H1 (cell line): ENCODE data around the gene DTD1. TPM values are rescaled to one million over a fixed set of nuclear protein-coding genes. Genes with fewer than 3 reads are reported as not detected.

Experiments used
- CTCF ChIA-PET: fragments of 300-600 bp; sonication (Branson Sonifier 250); formaldehyde crosslinking; loops from one replicate; lab custom pipeline; 2021; ENCODE audit not compliant: partially characterized antibody; lab: Charles Lee
- POLR2A ChIA-PET: fragments of 300-600 bp; sonication (Branson Sonifier 250); formaldehyde crosslinking; loops from one replicate; lab custom pipeline; 2021; ENCODE audit warnings: inconsistent platforms; ENCODE audit not compliant: partially characterized antibody; lab: Charles Lee
- DNase-seq, 2 experiments: peaks; one replicate each; pipeline versions ENCODE4 v3.0.0 to v3.0.0-alpha.2; 2010 to 2022; ENCODE audit warnings: low spot score in 2 of 2, low read depth in 1 of 2, mixed read lengths in 1 of 2
- FAIRE-seq: peaks from 2 replicates; lab custom pipeline; 2011; peaks lifted over from hg19 to GRCh38; lab: Jason Lieb, UNC
- H2AFZ ChIP-seq: 2 replicates; pipeline ENCODE4 v1.8.1; 2012; ENCODE audit warnings: low read length, inconsistent platforms
- H2AK5ac ChIP-seq: 2 replicates; pipeline ENCODE4 v1.6.1; 2013; ENCODE audit warnings: low read depth, low read length
- H2BK120ac ChIP-seq: replicated peaks from 2 replicates; pipeline ENCODE3; 2013; ENCODE audit warnings: low read depth, low read length, inconsistent platforms
- H2BK12ac ChIP-seq: 2 replicates; pipeline ENCODE4 v1.6.1; 2013; ENCODE audit warnings: low read depth, low read length
- H2BK15ac ChIP-seq: 2 replicates; pipeline ENCODE4 v1.6.1; 2013; ENCODE audit warnings: low read length
- H2BK20ac ChIP-seq: 2 replicates; pipeline ENCODE4 v1.6.1; 2013; ENCODE audit warnings: low read length
- H2BK5ac ChIP-seq: 2 replicates; pipeline ENCODE4 v1.6.1; 2013; ENCODE audit warnings: low read depth, low read length
- H3K14ac ChIP-seq: 2 replicates; pipeline ENCODE4 v1.6.1; 2013; ENCODE audit warnings: inconsistent platforms; ENCODE audit not compliant: insufficient read length
- H3K18ac ChIP-seq: 2 replicates; pipeline ENCODE4 v1.6.1; 2013; ENCODE audit warnings: low read length; ENCODE audit errors: extremely low read depth
- H3K23ac ChIP-seq: 2 replicates; pipeline ENCODE4 v1.6.1; 2013; ENCODE audit warnings: inconsistent platforms; ENCODE audit not compliant: insufficient read length
- H3K23me2 ChIP-seq: 2 replicates; pipeline ENCODE4 v1.6.1; 2013; ENCODE audit warnings: low read depth, low read length
- H3K27ac ChIP-seq: 2 replicates; pipeline ENCODE4 v1.6.1; 2011; ENCODE audit warnings: low read depth, low read length, inconsistent platforms
- H3K27me3 ChIP-seq, 4 experiments: replicated peaks in 1 of 4; 1 replicate in 1 of 4; 2 replicates in 3 of 4; pipeline versions ENCODE4 v1.6.1 to v1.8.1; 2011 to 2013; ENCODE audit warnings: low read length in 3 of 4, mild to moderate bottlenecking in 3 of 4, inconsistent platforms in 2 of 4, mixed read lengths in 2 of 4, moderate library complexity in 1 of 4; ENCODE audit not compliant: control insufficient read depth in 3 of 4, insufficient read depth in 3 of 4; ENCODE audit errors: extremely low read depth in 1 of 4
- H3K36me3 ChIP-seq, 4 experiments: 2 replicates each; pipeline versions ENCODE4 v1.6.1 to v1.8.1; 2011 to 2013; ENCODE audit warnings: mild to moderate bottlenecking in 4 of 4, low read length in 3 of 4, moderate library complexity in 2 of 4, control low read depth in 1 of 4, inconsistent platforms in 1 of 4; ENCODE audit not compliant: insufficient read depth in 4 of 4, control insufficient read depth in 2 of 4
- H3K4ac ChIP-seq: replicated peaks from 2 replicates; pipeline ENCODE3; 2013; ENCODE audit warnings: low read length, low read depth, mixed read lengths, inconsistent platforms; ENCODE audit not compliant: insufficient read length
- H3K4me1 ChIP-seq, 4 experiments: replicated peaks in 1 of 4; 1 replicate in 1 of 4; 2 replicates in 3 of 4; pipeline versions ENCODE4 v1.6.1 to v1.8.1; 2011 to 2013; ENCODE audit warnings: low read length in 3 of 4, inconsistent platforms in 2 of 4, mixed read lengths in 1 of 4; ENCODE audit not compliant: insufficient read depth in 4 of 4, control insufficient read depth in 3 of 4
- H3K4me2 ChIP-seq, 2 experiments: 2 replicates each; pipeline versions ENCODE4 v1.6.1 to v1.8.1; 2011 to 2013; ENCODE audit warnings: low read depth in 2 of 2, low read length in 2 of 2, control low read depth in 1 of 2, inconsistent platforms in 1 of 2, mild to moderate bottlenecking in 1 of 2; ENCODE audit not compliant: insufficient read depth in 1 of 2
- H3K4me3 ChIP-seq, 4 experiments: fragments of 200-600, 300-600 bp in 1 of 4; sonication (generic), shearing (Covaris generic), sonication (Bioruptor Twin) in 1 of 4; 2 replicates each; pipeline versions ENCODE4 v1.5.1 to v1.8.1; 2011 to 2016; ENCODE audit warnings: low read length in 4 of 4, low read depth in 3 of 4, control low read depth in 2 of 4, inconsistent platforms in 2 of 4, mild to moderate bottlenecking in 2 of 4, mixed read lengths in 1 of 4, moderate library complexity in 1 of 4; ENCODE audit not compliant: insufficient read depth in 2 of 4; ENCODE audit errors: extremely low read depth in 1 of 4
- H3K56ac ChIP-seq: replicated peaks from 2 replicates; pipeline ENCODE3; 2013; ENCODE audit warnings: low read depth, mild to moderate bottlenecking, mixed read lengths, low read length, inconsistent platforms; ENCODE audit not compliant: insufficient read length
- H3K79me1 ChIP-seq: 2 replicates; pipeline ENCODE4 v1.6.1; 2013; ENCODE audit warnings: low read depth, low read length, control low read depth
- H3K79me2 ChIP-seq, 2 experiments: 2 replicates each; pipeline versions ENCODE4 v1.6.1 to v1.8.1; 2012 to 2013; ENCODE audit warnings: low read length in 2 of 2, mild to moderate bottlenecking in 2 of 2, inconsistent platforms in 1 of 2; ENCODE audit not compliant: insufficient read depth in 2 of 2, control insufficient read depth in 1 of 2
- H3K9ac ChIP-seq, 4 experiments: replicated peaks in 1 of 4; 1 replicate in 1 of 4; 2 replicates in 3 of 4; pipeline versions ENCODE4 v1.6.1 to v1.8.1; 2011 to 2013; ENCODE audit warnings: low read depth in 3 of 4, low read length in 3 of 4, control low read depth in 2 of 4, mild to moderate bottlenecking in 2 of 4, moderate library complexity in 2 of 4, inconsistent platforms in 1 of 4; ENCODE audit errors: extremely low read depth in 1 of 4
- H3K9me3 ChIP-seq, 2 experiments: 2 replicates each; pipeline versions ENCODE4 v1.6.1 to v1.8.1; 2012 to 2013; ENCODE audit warnings: mild to moderate bottlenecking in 2 of 2, moderate library complexity in 2 of 2, control low read depth in 1 of 2, inconsistent platforms in 1 of 2, low read depth in 1 of 2, low read length in 1 of 2, mixed read lengths in 1 of 2; ENCODE audit not compliant: insufficient read depth in 2 of 2
- H4K20me1 ChIP-seq, 2 experiments: replicated peaks in 1 of 2; 2 replicates each; pipeline versions ENCODE3 to v1.8.1; 2011 to 2013; ENCODE audit warnings: inconsistent platforms in 2 of 2, low read length in 2 of 2, mild to moderate bottlenecking in 1 of 2; ENCODE audit not compliant: insufficient read depth in 2 of 2, control insufficient read depth in 1 of 2
- H4K5ac ChIP-seq: 2 replicates; pipeline ENCODE4 v1.6.1; 2013; ENCODE audit warnings: low read length, low read depth, mixed read lengths, inconsistent platforms; ENCODE audit not compliant: insufficient read length
- H4K8ac ChIP-seq: 2 replicates; pipeline ENCODE4 v1.8.0; 2013; ENCODE audit warnings: mild to moderate bottlenecking, moderate library complexity, low read length, inconsistent platforms; ENCODE audit not compliant: insufficient read depth; ENCODE audit errors: extremely low read depth
- H4K91ac ChIP-seq: replicated peaks from 2 replicates; pipeline ENCODE3; 2013; ENCODE audit warnings: low read length, mixed read lengths, inconsistent platforms; ENCODE audit not compliant: insufficient read length
- CHD1 ChIP-seq: IDR thresholded peaks from 2 replicates; pipeline ENCODE4 v1.6.1; 2012; ENCODE audit warnings: low read depth, low read length, improper control_type of control experiment
- SAP30 ChIP-seq: fragments of 300-600 bp; sonication (generic); IDR thresholded peaks from 2 replicates; pipeline ENCODE4 v1.7.1; 2012; ENCODE audit warnings: low read length, moderate library complexity, mild to moderate bottlenecking, inconsistent platforms; ENCODE audit not compliant: insufficient read depth, insufficient replicate concordance
- WGBS, 2 experiments: shearing (Covaris generic) in 1 of 2; methylation state at CpG; one replicate each; pipeline versions ENCODE4 v1.1.6 to v1.1.7; 2013 to 2015; ENCODE audit warnings: low lambda C conversion rate in 2 of 2, mixed read lengths in 2 of 2, inconsistent platforms in 1 of 2, low coverage in 1 of 2, missing lambda C conversion rate in 1 of 2; ENCODE audit not compliant: insufficient replicate concordance in 2 of 2, insufficient coverage in 1 of 2, insufficient read length in 1 of 2; ENCODE audit errors: extremely low coverage in 1 of 2, missing lambda C conversion rate in 1 of 2; 5-methylcytosine and 5-hydroxymethylcytosine counted together
- polyA plus RNA-seq, 7 experiments: library from polyadenylated mRNA; depleted of rRNA in 3 of 7; stranded (reverse) in 5 of 7; unstranded in 2 of 7; fragments of >200 nt in 5 of 7; fragments of 200-250 nt in 2 of 7; gene quantifications; 1 replicate in 5 of 7; 2 replicates in 1 of 7; 4 replicates in 1 of 7; pipeline versions ENCODE4 v1.2.1 to v1.2.3, GENCODE V29; 2011 to 2013; ENCODE audit warnings: missing spikeins in 2 of 7, mixed read lengths in 2 of 7
- total RNA-seq: library from RNA; stranded (reverse); fragmentation: NEBNext Ultra II Directional; extraction: Animal tissue kit (Norgen Biotek cat#: 25700); gene quantifications from 2 replicates; pipeline ENCODE4 v1.2.1, GENCODE V29; 2021

DTD1 gene
- total and polyA plus RNA-seq, 2 of the 8 experiments (the other 6 are each of a cell fraction or from before 2014, with no cell fraction given), result 49.7 to 66.6 TPM

DNA sequence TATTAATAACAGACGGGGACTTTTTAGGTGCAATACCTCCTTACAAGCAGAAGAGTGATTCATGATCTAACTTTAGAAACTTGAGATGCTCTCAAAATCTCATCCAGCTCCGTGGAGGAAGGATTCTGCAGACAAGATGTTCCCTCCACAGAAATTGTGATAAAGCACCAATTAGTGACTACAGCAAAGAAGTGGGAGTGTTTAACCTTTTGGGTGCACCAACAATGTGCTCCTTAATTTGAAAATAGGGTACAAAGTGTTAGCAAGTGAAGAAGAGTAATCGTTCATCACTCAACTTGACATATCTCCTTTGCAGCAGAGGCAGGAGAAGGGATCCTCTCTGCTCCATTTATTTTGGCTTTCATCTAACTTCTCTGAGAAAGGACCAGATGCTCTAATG lies 202.9 kb downstream of the DTD1 start:
- Histone ChIP-seq H3K27ac (no peak overlapping the region), H3K23ac (no peak overlapping the region), H2BK12ac (no peak overlapping the region), H4K91ac (no peak overlapping the region), H3K4ac (no peak overlapping the region), H3K4me1 (no peaks in the 10 kb centered on the region), H3K9me3 (no peaks in the 10 kb centered on the region; a peak in 1 of 4 replicates), H2BK120ac (no peak overlapping the region), H3K56ac (no peak overlapping the region), H2BK20ac (no peak overlapping the region), H3K9ac (no peak overlapping the region), H3K36me3 (no peaks in the 10 kb centered on the region), H3K27me3 (peaks cover 0 to 15% (median 3%) of the 10 kb centered on the region in 4 experiments; a peak in 4 of 7 replicates), H2BK5ac (no peak overlapping the region), H3K4me2 (no peak overlapping the region), H4K20me1 (no peaks in the 10 kb centered on the region), H3K79me1 (no peaks in the 10 kb centered on the region), H3K18ac (no peak overlapping the region), H4K8ac (no peak overlapping the region), H4K5ac (no peak overlapping the region), H3K23me2 (no peaks in the 10 kb centered on the region), H2AFZ (no peak overlapping the region), H3K79me2 (no peaks in the 10 kb centered on the region), H3K4me3 (no peak overlapping the region), H2BK15ac (no peak overlapping the region), H2AK5ac (no peak overlapping the region), H3K14ac (no peak overlapping the region)
- FAIRE-seq, result no peak
- ChIA-PET POLR2A (no interaction called here), CTCF (no interaction called here)
- no peak for DNase-seq
- TF ChIP-seq CHD1 (no peak), SAP30 (no peak)
- WGBS, 2 experiments, result 88% methylated on average over 3 of the region's 3 CpGs; no CpG with 5 or more reads in 1 of the 2 experiments
